Measurements from ENCODE around the gene LRRC27. TPM values are rescaled to one million over a fixed set of nuclear protein-coding genes. Genes with fewer than 3 reads are reported as not detected.
A peak's percentile ranks its signal among the peaks of the same experiment; 100 is the strongest.

Gene LRRC27
- polyA plus RNA-seq, 2 donors = 2.3 to 2.6 TPM

GRCh38 chr10:132419538-132420468 lies 87.8 kb downstream of the LRRC27 start:
- WGBS, 2 donors = 75 to 78% methylated on average over 23 to 25 of the region's 25 CpGs
- H3K27ac ChIP-seq (ENCODE audit: low read depth in 2 of 2, low read length in 1 of 2) = peak overlapping the region; percentile 51 to 82

GRCh38 chr10:132420469-132420980 lies 88.5 kb downstream of the LRRC27 start:
- peaks cover 0 to 4% of the 10 kb centered on the region in 2 donors for H3K9me3 ChIP-seq (ENCODE audit: control insufficient read depth in 2 of 2, insufficient read depth in 1 of 2, low read depth in 1 of 2, low read length in 1 of 2)
- H3K27me3 ChIP-seq (ENCODE audit: control insufficient read depth in 1 of 2, insufficient read depth in 2 of 2, low read length in 2 of 2) = no peaks in the 10 kb centered on the region
- H3K27ac ChIP-seq (ENCODE audit: low read depth in 2 of 2, low read length in 1 of 2) = peak overlapping the region; percentile 51 to 91
- H3K4me3 ChIP-seq (ENCODE audit: low read depth in 1 of 2, low read length in 2 of 2) = no peak overlapping the region
- peaks cover 0 to 17% of the 10 kb centered on the region in 2 donors for H3K36me3 ChIP-seq (ENCODE audit: control insufficient read depth in 2 of 2, insufficient read depth in 2 of 2, low read length in 1 of 2)
- peaks cover 25 to 44% of the 10 kb centered on the region in 2 donors for H3K4me1 ChIP-seq (ENCODE audit: control insufficient read depth in 2 of 2, insufficient read depth in 2 of 2, low read length in 1 of 2)
- WGBS, 2 donors = 59 to 69% methylated on average over 8 of the region's 8 CpGs

More at GRCh38 chr10:132419538-132420468, 87.8 kb downstream of the LRRC27 start:
- no peaks in the 10 kb centered on the region for H3K27me3 ChIP-seq (ENCODE audit: control insufficient read depth in 1 of 2, insufficient read depth in 2 of 2, low read length in 2 of 2)
- H3K36me3 ChIP-seq (ENCODE audit: control insufficient read depth in 2 of 2, insufficient read depth in 2 of 2, low read length in 1 of 2) = peaks cover 0 to 16% of the 10 kb centered on the region in 2 donors
- H3K4me3 ChIP-seq (ENCODE audit: low read depth in 1 of 2, low read length in 2 of 2) = no peak overlapping the region
- no peaks in the 10 kb centered on the region for H3K9me3 ChIP-seq (ENCODE audit: control insufficient read depth in 2 of 2, insufficient read depth in 1 of 2, low read depth in 1 of 2, low read length in 1 of 2)
- peaks cover 25 to 41% of the 10 kb centered on the region in 2 donors for H3K4me1 ChIP-seq (ENCODE audit: control insufficient read depth in 2 of 2, insufficient read depth in 2 of 2, low read length in 1 of 2)

- Histone ChIP-seq H3K4me3 (ENCODE audit: low read depth in 1 of 2, low read length in 2 of 2) (no peak overlapping the region), H3K36me3 (ENCODE audit: control insufficient read depth in 2 of 2, insufficient read depth in 2 of 2, low read length in 1 of 2) (peaks cover 0 to 11% of the 10 kb centered on the region in 2 donors), H3K27me3 (ENCODE audit: control insufficient read depth in 1 of 2, insufficient read depth in 2 of 2, low read length in 2 of 2) (no peaks in the 10 kb centered on the region), H3K9me3 (ENCODE audit: control insufficient read depth in 2 of 2, insufficient read depth in 1 of 2, low read depth in 1 of 2, low read length in 1 of 2) (peaks cover 0 to 4% of the 10 kb centered on the region in 2 donors), H3K27ac (ENCODE audit: low read depth in 2 of 2, low read length in 1 of 2) (peak overlapping the region; percentile 88 to 91), H3K4me1 (ENCODE audit: control insufficient read depth in 2 of 2, insufficient read depth in 2 of 2, low read length in 1 of 2) (peaks cover 25 to 46% of the 10 kb centered on the region in 2 donors)
- 8 to 15% methylated on average over 32 to 33 of the region's 33 CpGs for WGBS, 2 donors
Observed at GRCh38 chr10:132420981-132421846, 89.2 kb downstream of the LRRC27 start.

GRCh38 chr10:132421847-132422751 lies 90.1 kb downstream of the LRRC27 start:
- Histone ChIP-seq H3K4me1 (ENCODE audit: control insufficient read depth in 2 of 2, insufficient read depth in 2 of 2, low read length in 1 of 2) (peaks cover 25 to 46% of the 10 kb centered on the region in 2 donors), H3K36me3 (ENCODE audit: control insufficient read depth in 2 of 2, insufficient read depth in 2 of 2, low read length in 1 of 2) (peaks cover 0 to 6% of the 10 kb centered on the region in 2 donors), H3K27ac (ENCODE audit: low read depth in 2 of 2, low read length in 1 of 2) (peak overlapping the region; percentile 88 to 91), H3K9me3 (ENCODE audit: control insufficient read depth in 2 of 2, insufficient read depth in 1 of 2, low read depth in 1 of 2, low read length in 1 of 2) (peaks cover 0 to 4% of the 10 kb centered on the region in 2 donors), H3K4me3 (ENCODE audit: low read depth in 1 of 2, low read length in 2 of 2) (no peak overlapping the region), H3K27me3 (ENCODE audit: control insufficient read depth in 1 of 2, insufficient read depth in 2 of 2, low read length in 2 of 2) (no peaks in the 10 kb centered on the region)
- WGBS, 2 donors = 63 to 75% methylated on average over 27 to 30 of the region's 30 CpGs

GRCh38 chr10:132422903-132423825 lies 91.2 kb downstream of the LRRC27 start:
- peak overlapping the region; percentile 8 to 88 for H3K27ac ChIP-seq (ENCODE audit: low read depth in 2 of 2, low read length in 1 of 2)
- 76 to 78% methylated on average over 26 of the region's 26 CpGs for WGBS, 2 donors
- H3K9me3 ChIP-seq (ENCODE audit: control insufficient read depth in 2 of 2, insufficient read depth in 1 of 2, low read depth in 1 of 2, low read length in 1 of 2) = peaks cover 0 to 4% of the 10 kb centered on the region in 2 donors
- H3K4me3 ChIP-seq (ENCODE audit: low read depth in 1 of 2, low read length in 2 of 2) = no peak overlapping the region
- H3K27me3 ChIP-seq (ENCODE audit: control insufficient read depth in 1 of 2, insufficient read depth in 2 of 2, low read length in 2 of 2) = no peaks in the 10 kb centered on the region
- peaks cover 21 to 46% of the 10 kb centered on the region in 2 donors for H3K4me1 ChIP-seq (ENCODE audit: control insufficient read depth in 2 of 2, insufficient read depth in 2 of 2, low read length in 1 of 2)
- H3K36me3 ChIP-seq (ENCODE audit: control insufficient read depth in 2 of 2, insufficient read depth in 2 of 2, low read length in 1 of 2) = peaks cover 0 to 12% of the 10 kb centered on the region in 2 donors

- peak overlapping the region in 1 of 2 donors; percentile 5 for H3K27ac ChIP-seq (ENCODE audit: low read depth in 2 of 2, low read length in 1 of 2)
- no peak overlapping the region for H3K4me3 ChIP-seq (ENCODE audit: low read depth in 1 of 2, low read length in 2 of 2)
- peaks cover 21 to 39% of the 10 kb centered on the region in 2 donors for H3K4me1 ChIP-seq (ENCODE audit: control insufficient read depth in 2 of 2, insufficient read depth in 2 of 2, low read length in 1 of 2)
- 58 to 73% methylated on average over 18 to 21 of the region's 21 CpGs for WGBS, 2 donors
- peaks cover 0 to 14% of the 10 kb centered on the region in 2 donors for H3K36me3 ChIP-seq (ENCODE audit: control insufficient read depth in 2 of 2, insufficient read depth in 2 of 2, low read length in 1 of 2)
- H3K27me3 ChIP-seq (ENCODE audit: control insufficient read depth in 1 of 2, insufficient read depth in 2 of 2, low read length in 2 of 2) = no peaks in the 10 kb centered on the region
- peaks cover 0 to 4% of the 10 kb centered on the region in 2 donors for H3K9me3 ChIP-seq (ENCODE audit: control insufficient read depth in 2 of 2, insufficient read depth in 1 of 2, low read depth in 1 of 2, low read length in 1 of 2)
Observed at GRCh38 chr10:132423966-132424861, 92.2 kb downstream of the LRRC27 start.

GRCh38 chr10:132425029-132425756 lies 93.2 kb downstream of the LRRC27 start:
- H3K9me3 ChIP-seq (ENCODE audit: control insufficient read depth in 2 of 2, insufficient read depth in 1 of 2, low read depth in 1 of 2, low read length in 1 of 2) = peaks cover 0 to 4% of the 10 kb centered on the region in 2 donors
- WGBS, 2 donors = 95% methylated on average over 61 of the region's 61 CpGs
- H3K36me3 ChIP-seq (ENCODE audit: control insufficient read depth in 2 of 2, insufficient read depth in 2 of 2, low read length in 1 of 2) = peaks cover 0 to 14% of the 10 kb centered on the region in 2 donors
- H3K4me3 ChIP-seq (ENCODE audit: low read depth in 1 of 2, low read length in 2 of 2) = no peak overlapping the region
- no peaks in the 10 kb centered on the region for H3K27me3 ChIP-seq (ENCODE audit: control insufficient read depth in 1 of 2, insufficient read depth in 2 of 2, low read length in 2 of 2)
- H3K4me1 ChIP-seq (ENCODE audit: control insufficient read depth in 2 of 2, insufficient read depth in 2 of 2, low read length in 1 of 2) = peaks cover 28 to 48% of the 10 kb centered on the region in 2 donors
- no peak overlapping the region for H3K27ac ChIP-seq (ENCODE audit: low read depth in 2 of 2, low read length in 1 of 2)
